ENCODE data around the gene NPY4R.
"Not testable (repeated sequence)": the region's sequence is repeated elsewhere in the genome, so short reads cannot be mapped to it uniquely, and the experiment has no call there.

NPY4R gene

DNA sequence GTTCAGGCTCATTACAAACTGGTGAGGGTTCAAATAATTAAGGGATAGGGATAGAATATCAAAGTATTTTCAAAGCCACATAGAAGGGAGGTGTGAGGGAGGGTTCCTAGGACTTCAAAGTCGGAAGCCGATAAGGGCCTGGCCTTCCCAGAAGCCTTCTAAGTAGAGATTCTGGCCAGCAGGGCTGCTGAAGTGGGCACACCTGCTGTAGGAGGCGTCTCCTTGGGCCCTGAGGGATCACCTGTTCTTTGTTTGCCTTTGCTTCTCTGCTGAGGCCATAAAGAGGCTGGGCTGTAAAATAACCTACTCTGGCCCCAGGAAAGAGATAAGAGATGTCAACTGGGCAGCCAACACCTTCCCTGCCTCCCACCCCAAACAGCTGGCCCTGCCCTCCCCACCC, 8.0 kb upstream of the NPY4R start:
- not testable (repeated sequence) for H3K4me1 ChIP-seq (ENCODE audit: insufficient read depth, low read length); H3K9me3 ChIP-seq (ENCODE audit: control insufficient read depth, insufficient read depth, low read length); H3K9ac ChIP-seq (ENCODE audit: low read depth, low read length); H3K36me3 ChIP-seq (ENCODE audit: insufficient read depth, low read length)

DNA sequence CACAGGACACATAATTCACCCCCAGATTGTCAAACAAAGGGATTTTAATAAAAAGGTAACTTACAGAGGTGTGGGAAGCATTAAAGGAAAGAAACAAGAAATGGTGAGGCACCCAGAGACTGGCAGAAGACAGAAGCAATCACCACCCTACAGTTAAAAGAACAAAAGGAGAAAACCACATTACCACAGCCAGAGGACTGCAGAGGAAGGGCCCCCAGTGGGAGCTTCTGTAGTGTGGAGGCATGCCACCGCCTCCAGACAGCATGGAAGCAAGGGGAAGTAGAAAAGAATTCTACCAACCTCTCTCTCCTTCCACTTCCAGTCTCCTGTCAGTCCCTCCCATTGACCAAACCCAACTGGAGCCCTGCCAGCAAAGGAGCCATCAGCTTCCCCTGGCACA, 4.4 kb upstream of the NPY4R start:
- not testable (repeated sequence) for H3K36me3 ChIP-seq (ENCODE audit: insufficient read depth, low read length); H3K9ac ChIP-seq (ENCODE audit: low read depth, low read length); H3K9me3 ChIP-seq (ENCODE audit: control insufficient read depth, insufficient read depth, low read length)

GRCh38 chr10:46468119-46468809, 2.5 kb upstream of the NPY4R start:
- H3K9me3 ChIP-seq (ENCODE audit: control insufficient read depth, insufficient read depth, low read length); H3K9ac ChIP-seq (ENCODE audit: low read depth, low read length); H3K4me1 ChIP-seq (ENCODE audit: insufficient read depth, low read length); H3K36me3 ChIP-seq (ENCODE audit: insufficient read depth, low read length): not testable (repeated sequence)

More for the DNA sequence above, 4.4 kb upstream of the NPY4R start:
- H3K4me1 ChIP-seq (ENCODE audit: insufficient read depth, low read length): not testable (repeated sequence)

GRCh38 chr10:46463608-46464007, 2.1 kb downstream of the NPY4R start:
- not testable (repeated sequence) for H3K36me3 ChIP-seq (ENCODE audit: insufficient read depth, low read length); H3K9ac ChIP-seq (ENCODE audit: low read depth, low read length); H3K9me3 ChIP-seq (ENCODE audit: control insufficient read depth, insufficient read depth, low read length); H3K4me1 ChIP-seq (ENCODE audit: insufficient read depth, low read length)

DNA sequence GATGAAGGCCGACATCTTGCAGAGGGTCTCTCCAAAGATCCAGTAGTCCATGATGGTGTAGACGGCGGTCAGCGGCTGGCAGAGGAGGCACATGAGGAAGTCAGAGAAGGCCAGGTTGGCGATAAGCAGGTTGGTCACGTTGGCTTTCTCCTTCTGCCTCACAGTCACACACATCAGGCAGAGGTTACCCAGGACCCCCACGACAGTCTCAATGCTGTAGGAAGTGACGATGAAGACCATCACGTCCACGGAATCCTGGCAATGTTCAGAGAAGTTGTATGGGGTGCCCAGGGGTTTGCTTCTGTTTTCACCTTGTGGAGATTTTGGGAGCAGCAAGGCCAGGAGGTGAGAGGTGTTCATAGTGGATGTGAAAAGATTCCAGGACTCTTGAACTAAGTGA, 3.5 kb downstream of the NPY4R start:
- not testable (repeated sequence) for H3K36me3 ChIP-seq (ENCODE audit: insufficient read depth, low read length); H3K9me3 ChIP-seq (ENCODE audit: control insufficient read depth, insufficient read depth, low read length); H3K4me1 ChIP-seq (ENCODE audit: insufficient read depth, low read length); H3K9ac ChIP-seq (ENCODE audit: low read depth, low read length)

DNA sequence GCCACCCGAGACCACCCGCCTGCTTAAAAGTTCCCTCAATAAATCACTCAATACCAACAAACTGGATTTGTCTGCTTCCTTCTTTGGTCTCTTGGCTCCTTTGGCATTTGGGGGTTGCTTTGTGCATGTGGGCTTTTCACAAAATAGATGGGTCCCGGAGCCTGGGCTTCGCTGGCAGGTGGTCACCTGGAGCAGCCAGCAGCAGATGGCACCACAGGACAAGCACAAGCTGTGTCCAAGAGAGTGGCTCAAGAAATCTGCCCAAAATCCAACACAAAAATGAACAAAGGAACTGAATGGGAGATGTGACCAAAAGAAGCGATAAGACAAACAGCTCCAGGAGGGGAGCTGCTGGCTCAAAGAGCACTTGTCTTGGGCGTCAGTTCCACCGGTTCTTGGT, 6.2 kb downstream of the NPY4R start:
- not testable (repeated sequence) for H3K9me3 ChIP-seq (ENCODE audit: control insufficient read depth, insufficient read depth, low read length); H3K4me1 ChIP-seq (ENCODE audit: insufficient read depth, low read length); H3K9ac ChIP-seq (ENCODE audit: low read depth, low read length); H3K36me3 ChIP-seq (ENCODE audit: insufficient read depth, low read length)

DNA sequence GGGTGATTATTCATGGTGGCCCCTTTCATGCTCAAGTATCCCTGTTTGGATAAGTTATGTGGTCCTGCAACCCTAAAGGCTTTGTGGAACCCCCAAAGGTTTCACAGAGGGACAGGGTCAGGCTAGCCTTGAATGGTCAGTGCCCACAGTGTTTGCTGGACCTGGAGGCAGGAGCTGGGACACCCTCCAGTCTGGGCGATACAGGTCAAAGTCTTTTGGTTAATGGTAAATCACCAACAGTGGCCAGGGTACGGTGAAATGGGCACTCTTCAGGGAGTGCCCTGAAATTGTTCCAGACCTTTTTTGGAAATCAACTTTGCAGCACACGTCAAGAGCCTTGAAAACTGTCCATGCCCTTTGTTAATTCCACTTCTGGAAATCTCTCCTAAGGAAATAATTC, 8.7 kb downstream of the NPY4R start:
- not testable (repeated sequence) for H3K36me3 ChIP-seq (ENCODE audit: insufficient read depth, low read length); H3K4me1 ChIP-seq (ENCODE audit: insufficient read depth, low read length); H3K9ac ChIP-seq (ENCODE audit: low read depth, low read length); H3K9me3 ChIP-seq (ENCODE audit: control insufficient read depth, insufficient read depth, low read length)

GRCh38 chr10:46455992-46456391, 9.8 kb downstream of the NPY4R start:
- not testable (repeated sequence) for H3K36me3 ChIP-seq (ENCODE audit: insufficient read depth, low read length); H3K4me1 ChIP-seq (ENCODE audit: insufficient read depth, low read length); H3K9me3 ChIP-seq (ENCODE audit: control insufficient read depth, insufficient read depth, low read length); H3K9ac ChIP-seq (ENCODE audit: low read depth, low read length)

GRCh38 chr10:46451365-46451764, 14.4 kb downstream of the NPY4R start:
- not testable (repeated sequence) for H3K36me3 ChIP-seq (ENCODE audit: insufficient read depth, low read length); H3K9me3 ChIP-seq (ENCODE audit: control insufficient read depth, insufficient read depth, low read length); H3K9ac ChIP-seq (ENCODE audit: low read depth, low read length); H3K4me1 ChIP-seq (ENCODE audit: insufficient read depth, low read length)

DNA sequence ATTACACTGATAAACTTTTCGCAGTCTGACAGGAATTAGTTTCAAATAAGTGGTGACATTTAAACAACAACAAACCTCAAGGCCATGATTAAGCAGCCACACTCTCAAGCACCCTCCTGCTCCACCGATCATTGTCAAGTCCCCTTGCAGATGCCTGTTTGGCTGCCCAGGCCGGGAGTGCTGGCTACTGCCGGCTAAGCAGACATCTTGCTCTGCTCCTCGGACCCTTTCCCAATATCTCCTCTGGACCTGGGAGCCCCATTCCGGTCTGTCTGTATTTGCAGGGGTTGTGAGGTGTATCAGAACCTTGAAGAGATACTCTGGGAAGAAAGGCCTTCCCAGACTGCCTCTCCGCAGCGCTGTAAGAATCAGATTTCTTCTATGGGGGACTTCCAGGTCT, 14.9 kb downstream of the NPY4R start:
- H3K4me1 ChIP-seq (ENCODE audit: insufficient read depth, low read length); H3K9me3 ChIP-seq (ENCODE audit: control insufficient read depth, insufficient read depth, low read length); H3K9ac ChIP-seq (ENCODE audit: low read depth, low read length); H3K36me3 ChIP-seq (ENCODE audit: insufficient read depth, low read length): not testable (repeated sequence)

DNA sequence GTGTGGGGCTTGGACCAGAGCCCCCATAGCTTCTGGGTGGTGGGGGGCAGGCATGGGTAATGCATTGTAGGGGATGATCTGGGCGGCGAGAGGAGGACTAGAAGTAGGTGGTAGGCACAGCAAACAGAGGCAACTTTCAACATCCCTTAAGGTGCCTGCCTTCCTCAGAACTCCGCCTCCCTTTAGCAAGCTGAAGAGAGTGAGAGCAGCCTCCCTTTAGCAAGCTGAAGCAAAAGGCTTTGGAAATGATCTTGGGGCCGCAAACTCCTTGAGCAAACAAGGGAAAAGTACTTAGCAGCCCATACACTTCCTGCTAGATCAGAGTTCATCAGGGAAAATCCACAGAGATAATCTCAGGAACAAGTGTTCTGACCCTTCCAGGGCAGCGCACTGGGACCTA, 18.3 kb downstream of the NPY4R start:
- H3K36me3 ChIP-seq (ENCODE audit: insufficient read depth, low read length); H3K4me1 ChIP-seq (ENCODE audit: insufficient read depth, low read length); H3K9ac ChIP-seq (ENCODE audit: low read depth, low read length); H3K9me3 ChIP-seq (ENCODE audit: control insufficient read depth, insufficient read depth, low read length): not testable (repeated sequence)

DNA sequence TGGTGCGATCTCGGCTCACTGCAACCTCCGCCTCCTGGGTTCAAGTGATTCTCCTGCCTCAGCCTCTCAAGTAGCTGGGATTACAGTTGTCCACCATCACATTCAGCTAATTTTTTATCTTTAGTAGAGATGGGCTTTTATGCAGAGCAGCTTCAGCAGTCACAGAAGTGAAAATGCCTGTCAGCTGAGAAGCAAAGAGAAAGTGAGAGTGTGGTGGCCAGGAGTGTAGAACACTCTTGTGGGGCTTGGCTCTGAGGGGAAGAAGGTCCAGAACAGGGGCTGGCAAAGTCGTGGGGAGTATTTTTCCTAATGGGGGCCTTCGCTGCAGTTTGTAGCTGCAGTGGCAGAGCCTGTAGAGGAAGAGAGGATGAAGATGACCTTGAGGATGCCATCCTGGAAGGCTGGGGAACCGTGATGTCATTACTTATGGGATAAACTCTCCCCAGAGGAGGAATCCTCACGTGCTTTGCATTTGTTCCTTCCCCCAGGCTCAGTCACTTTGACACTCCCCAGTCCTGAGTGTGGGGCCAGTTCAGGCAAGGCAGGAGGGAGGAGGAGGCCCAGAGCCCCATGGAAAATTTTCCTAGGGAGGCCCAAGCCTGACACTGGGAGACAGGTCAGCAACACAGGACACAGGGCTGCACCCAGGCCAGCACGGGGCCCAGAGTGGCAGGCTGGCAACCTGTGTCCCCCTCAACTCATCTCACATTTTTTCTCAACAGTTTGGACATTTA, 20.2 kb downstream of the NPY4R start:
- H3K9me3 ChIP-seq (ENCODE audit: control insufficient read depth, insufficient read depth, low read length); H3K4me1 ChIP-seq (ENCODE audit: insufficient read depth, low read length); H3K36me3 ChIP-seq (ENCODE audit: insufficient read depth, low read length); H3K9ac ChIP-seq (ENCODE audit: low read depth, low read length): not testable (repeated sequence)

DNA sequence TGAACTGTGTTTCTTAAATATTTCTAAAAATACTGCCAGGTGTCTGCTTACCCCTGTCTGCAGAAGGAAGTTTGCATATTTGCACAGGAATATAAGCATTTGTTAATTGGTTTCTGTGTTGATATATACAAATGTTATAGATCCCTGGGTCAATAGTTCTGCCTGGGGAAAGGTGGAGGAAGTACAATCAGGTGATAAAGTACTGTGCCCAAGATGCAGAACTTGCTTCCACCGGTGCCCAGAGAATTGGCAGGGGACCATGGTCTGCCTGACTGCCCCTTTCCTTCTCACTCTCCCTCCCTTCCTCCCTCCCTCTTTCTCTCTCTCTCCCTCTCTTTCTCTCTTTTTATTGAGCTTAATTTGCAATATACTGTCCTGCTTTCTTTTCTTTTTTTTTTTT, 22.3 kb downstream of the NPY4R start:
- not testable (repeated sequence) for H3K9me3 ChIP-seq (ENCODE audit: control insufficient read depth, insufficient read depth, low read length); H3K36me3 ChIP-seq (ENCODE audit: insufficient read depth, low read length); H3K9ac ChIP-seq (ENCODE audit: low read depth, low read length); H3K4me1 ChIP-seq (ENCODE audit: insufficient read depth, low read length)

- H3K9ac ChIP-seq (ENCODE audit: low read depth, low read length); H3K9me3 ChIP-seq (ENCODE audit: control insufficient read depth, insufficient read depth, low read length): not testable (repeated sequence)
Measured at GRCh38 chr10:46442706-46443275, 23.0 kb downstream of the NPY4R start.

DNA sequence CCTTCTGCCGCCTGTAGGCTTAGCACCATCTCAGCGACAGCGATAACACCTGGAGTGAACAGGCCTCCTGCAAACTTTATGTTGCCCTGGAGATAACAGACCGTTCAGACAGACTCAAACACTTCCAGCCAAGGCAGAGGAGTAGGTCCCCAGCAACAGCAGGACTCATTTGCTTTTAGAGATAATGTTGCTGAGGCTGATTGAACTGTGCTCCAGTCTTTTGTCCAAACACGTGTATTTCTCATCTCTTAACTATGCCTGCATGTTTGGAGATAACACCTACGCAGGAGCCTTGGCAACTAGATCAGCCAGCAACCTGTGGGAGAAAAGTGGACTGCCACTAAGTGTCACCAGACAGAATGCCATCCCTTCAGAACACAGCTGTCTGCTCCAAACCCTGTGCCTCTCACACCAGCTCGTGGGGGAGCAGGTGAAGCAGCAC, 23.9 kb downstream of the NPY4R start:
- not testable (repeated sequence) for H3K9me3 ChIP-seq (ENCODE audit: control insufficient read depth, insufficient read depth, low read length); H3K36me3 ChIP-seq (ENCODE audit: insufficient read depth, low read length); H3K9ac ChIP-seq (ENCODE audit: low read depth, low read length); H3K4me1 ChIP-seq (ENCODE audit: insufficient read depth, low read length)

More at GRCh38 chr10:46442706-46443275, 23.0 kb downstream of the NPY4R start:
- not testable (repeated sequence) for H3K36me3 ChIP-seq (ENCODE audit: insufficient read depth, low read length); H3K4me1 ChIP-seq (ENCODE audit: insufficient read depth, low read length)

Measured in ES-I3 (cell line).